Measurements from ENCODE around the gene FTCD. TPM values are rescaled to one million over a fixed set of nuclear protein-coding genes. Genes with fewer than 3 reads are reported as not detected.
"Not testable (repeated sequence)": the region's sequence is repeated elsewhere in the genome, so short reads cannot be mapped to it uniquely, and the experiment has no call there.

FTCD gene
- total RNA-seq, 1 donor from 2014 or later = 1.8 TPM

DNA sequence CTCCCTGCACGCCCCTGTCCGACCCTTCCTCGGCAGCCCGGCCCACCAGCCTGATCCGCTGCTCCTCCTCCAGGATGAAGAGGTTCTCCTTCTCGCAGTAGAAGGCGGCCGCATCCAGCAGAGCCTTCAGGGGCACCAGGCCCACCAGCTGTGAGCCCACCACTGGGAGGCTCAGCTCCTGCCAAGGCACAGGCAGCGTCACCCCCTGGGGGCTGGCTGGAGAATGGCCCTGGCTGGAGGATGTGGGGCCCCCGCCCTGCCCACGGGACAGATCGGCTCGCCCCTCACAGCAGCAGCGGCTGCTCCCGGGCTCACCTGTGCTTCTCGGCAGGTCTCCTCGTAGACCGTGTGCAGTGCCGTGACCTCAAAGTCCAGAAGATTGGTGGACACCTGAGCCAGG is 5.3 kb downstream of the FTCD start:
- H3K4me3 Mint-ChIP-seq = no peak overlapping the region
- no peaks in the 10 kb centered on the region for H3K36me3 Mint-ChIP-seq (ENCODE audit: low read depth)
- no peaks in the 10 kb centered on the region for H3K9me3 Mint-ChIP-seq
- peaks cover 3% of the 10 kb centered on the region for H3K27me3 Mint-ChIP-seq (ENCODE audit: low read depth)
- no peak for DNase-seq (ENCODE audit: low read depth, low spot score)
- TF ChIP-seq, protein P1, sequence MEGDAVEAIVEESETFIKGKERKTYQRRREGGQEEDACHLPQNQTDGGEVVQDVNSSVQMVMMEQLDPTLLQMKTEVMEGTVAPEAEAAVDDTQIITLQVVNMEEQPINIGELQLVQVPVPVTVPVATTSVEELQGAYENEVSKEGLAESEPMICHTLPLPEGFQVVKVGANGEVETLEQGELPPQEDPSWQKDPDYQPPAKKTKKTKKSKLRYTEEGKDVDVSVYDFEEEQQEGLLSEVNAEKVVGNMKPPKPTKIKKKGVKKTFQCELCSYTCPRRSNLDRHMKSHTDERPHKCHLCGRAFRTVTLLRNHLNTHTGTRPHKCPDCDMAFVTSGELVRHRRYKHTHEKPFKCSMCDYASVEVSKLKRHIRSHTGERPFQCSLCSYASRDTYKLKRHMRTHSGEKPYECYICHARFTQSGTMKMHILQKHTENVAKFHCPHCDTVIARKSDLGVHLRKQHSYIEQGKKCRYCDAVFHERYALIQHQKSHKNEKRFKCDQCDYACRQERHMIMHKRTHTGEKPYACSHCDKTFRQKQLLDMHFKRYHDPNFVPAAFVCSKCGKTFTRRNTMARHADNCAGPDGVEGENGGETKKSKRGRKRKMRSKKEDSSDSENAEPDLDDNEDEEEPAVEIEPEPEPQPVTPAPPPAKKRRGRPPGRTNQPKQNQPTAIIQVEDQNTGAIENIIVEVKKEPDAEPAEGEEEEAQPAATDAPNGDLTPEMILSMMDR (conservative IDR thresholded peaks at IDR 0.05) = no peak
- no peak overlapping the region for H3K27ac Mint-ChIP-seq (ENCODE audit: unreplicated experiment)
- peaks cover 10% of the 10 kb centered on the region for H3K4me1 Mint-ChIP-seq

DNA sequence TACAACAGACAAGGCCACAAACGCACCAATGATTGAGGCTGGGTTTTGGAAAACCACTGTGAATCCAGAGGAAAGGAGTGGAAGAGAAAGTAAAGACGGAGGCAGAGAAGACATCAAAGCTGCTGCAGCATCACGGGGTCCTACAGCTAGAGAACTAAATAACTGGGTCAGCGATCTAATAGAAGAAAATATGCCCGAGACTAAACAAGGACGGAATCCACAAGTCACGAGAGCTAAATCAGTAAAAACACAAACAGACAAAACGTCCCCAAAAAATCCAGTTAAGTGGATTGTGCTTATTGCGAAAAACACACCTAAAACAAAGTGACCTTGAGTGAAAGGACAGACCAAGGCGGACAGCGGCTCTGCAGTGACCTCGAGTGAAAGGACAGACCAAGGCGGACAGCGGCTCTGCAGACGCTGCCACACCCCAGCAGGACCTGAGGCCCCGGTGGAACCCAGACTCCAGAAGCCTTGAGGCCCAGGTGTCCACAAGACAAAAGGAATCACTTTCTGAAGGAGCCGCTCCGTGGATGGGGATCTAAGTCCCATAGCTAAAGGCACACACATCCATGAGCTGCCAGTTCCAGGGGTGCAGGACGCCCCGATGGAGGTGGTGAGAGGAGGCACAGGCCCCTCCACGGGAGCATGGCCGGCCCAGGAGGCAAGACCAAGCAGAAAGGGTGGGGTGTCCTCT is 6.0 kb downstream of the FTCD start:
- no peaks in the 10 kb centered on the region for H3K9me3 Mint-ChIP-seq

DNA sequence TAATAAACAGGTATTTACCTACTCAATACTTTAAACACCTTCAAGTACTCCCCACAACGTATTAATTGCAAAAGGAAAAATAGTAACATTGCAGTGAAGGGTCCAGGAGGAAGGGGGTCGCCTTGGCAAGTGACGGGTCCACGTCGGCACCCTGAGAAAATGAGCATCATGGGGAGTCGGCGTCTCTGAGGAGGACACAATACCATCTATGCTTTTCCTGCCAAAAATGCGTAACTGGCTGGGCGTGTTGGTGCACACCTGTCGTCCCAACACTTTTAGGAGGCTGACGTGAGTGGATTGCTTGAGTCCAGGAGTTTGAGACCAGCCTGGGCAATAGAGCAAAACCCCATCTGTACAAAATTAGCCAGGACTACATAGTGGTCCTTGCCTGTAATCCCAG is 7.3 kb downstream of the FTCD start:
- TF ChIP-seq, protein P1 (conservative IDR thresholded peaks at IDR 0.05) = no peak
- no peaks in the 10 kb centered on the region for H3K9me3 Mint-ChIP-seq
- no peak overlapping the region for H3K27ac Mint-ChIP-seq (ENCODE audit: unreplicated experiment)
- H3K4me3 Mint-ChIP-seq = no peak overlapping the region
- H3K36me3 Mint-ChIP-seq (ENCODE audit: low read depth) = no peaks in the 10 kb centered on the region
- peaks cover 19% of the 10 kb centered on the region for H3K4me1 Mint-ChIP-seq
- H3K27me3 Mint-ChIP-seq (ENCODE audit: low read depth) = peaks cover 10% of the 10 kb centered on the region
- no peak for DNase-seq (ENCODE audit: low read depth, low spot score)

More for the DNA sequence above, 6.0 kb downstream of the FTCD start:
- no peak overlapping the region for H3K27ac Mint-ChIP-seq (ENCODE audit: unreplicated experiment)
- H3K4me1 Mint-ChIP-seq = peaks cover 10% of the 10 kb centered on the region
- peaks cover 3% of the 10 kb centered on the region for H3K27me3 Mint-ChIP-seq (ENCODE audit: low read depth)
- no peaks in the 10 kb centered on the region for H3K36me3 Mint-ChIP-seq (ENCODE audit: low read depth)
- TF ChIP-seq, protein P1 (conservative IDR thresholded peaks at IDR 0.05) = no peak
- DNase-seq (ENCODE audit: low read depth, low spot score) = no peak
- peak overlapping the region; percentile 36 for H3K4me3 Mint-ChIP-seq

DNA sequence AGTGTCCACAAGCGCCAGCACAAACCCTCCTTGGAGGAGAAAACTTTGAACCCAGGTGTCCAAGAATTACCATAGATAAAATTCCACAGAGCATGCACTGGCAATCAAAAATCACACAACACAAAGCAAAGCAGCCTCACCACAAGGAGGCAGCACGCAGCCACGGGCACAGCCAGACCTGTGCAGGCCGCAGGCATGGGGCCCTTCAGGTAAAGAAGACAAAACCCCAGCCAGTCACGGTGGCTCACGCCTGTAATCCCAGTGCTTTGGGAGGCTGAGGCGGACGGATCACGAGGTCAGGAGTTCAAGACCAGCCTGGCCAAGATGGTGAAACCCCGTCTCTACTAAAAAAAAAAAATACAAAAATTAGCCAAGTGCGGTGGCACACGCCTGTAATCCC is 8.0 kb downstream of the FTCD start:
- H3K4me3 Mint-ChIP-seq; H3K9me3 Mint-ChIP-seq; H3K36me3 Mint-ChIP-seq (ENCODE audit: low read depth); H3K27ac Mint-ChIP-seq (ENCODE audit: unreplicated experiment); DNase-seq (ENCODE audit: low read depth, low spot score): not testable (repeated sequence)
- H3K4me1 Mint-ChIP-seq = peaks cover 19% of the 10 kb centered on the region
- TF ChIP-seq, protein P1 (conservative IDR thresholded peaks at IDR 0.05) = peak; percentile 64
- H3K27me3 Mint-ChIP-seq (ENCODE audit: low read depth) = peaks cover 16% of the 10 kb centered on the region

DNA sequence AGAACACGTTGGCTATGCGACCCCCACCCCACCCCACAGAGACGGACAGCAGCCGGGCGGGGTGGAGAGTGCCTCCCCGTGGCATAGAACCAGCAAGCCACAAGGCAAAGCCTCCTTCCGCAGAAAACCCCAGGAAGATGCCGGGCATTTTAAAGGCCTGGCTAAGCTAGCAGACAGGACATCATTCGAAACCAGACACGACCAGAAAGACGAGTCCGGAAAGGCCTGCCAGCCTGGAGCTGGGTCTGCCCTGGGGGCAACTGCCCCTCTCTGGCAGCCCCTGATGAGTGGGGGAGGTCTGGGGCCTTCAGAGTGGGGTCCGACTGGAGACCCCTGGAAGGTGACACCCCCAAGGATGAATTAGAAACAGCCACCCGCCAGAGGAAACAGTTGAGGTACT is 8.5 kb downstream of the FTCD start:
- H3K36me3 Mint-ChIP-seq (ENCODE audit: low read depth) = no peaks in the 10 kb centered on the region
- DNase-seq (ENCODE audit: low read depth, low spot score) = no peak
- peak overlapping the region; percentile 22 for H3K4me3 Mint-ChIP-seq
- no peak overlapping the region for H3K27ac Mint-ChIP-seq (ENCODE audit: unreplicated experiment)
- TF ChIP-seq, protein P1 (conservative IDR thresholded peaks at IDR 0.05) = no peak
- peaks cover 19% of the 10 kb centered on the region for H3K4me1 Mint-ChIP-seq
- no peaks in the 10 kb centered on the region for H3K9me3 Mint-ChIP-seq
- H3K27me3 Mint-ChIP-seq (ENCODE audit: low read depth) = peaks cover 22% of the 10 kb centered on the region
